ENCODE results near the gene FCHO1.

GRCh38 chr19:17752865-17753639 is 1.8 kb downstream of the FCHO1 start:
- TF ChIP-seq SUZ12 (IDR thresholded peaks at IDR 0.05) = no peak
- no peak for TF ChIP-seq ARNT (IDR thresholded peaks at IDR 0.05)
- no peak for TF ChIP-seq L3MBTL2 (conservative IDR thresholded peaks at IDR 0.05)
- no peak for TF ChIP-seq BHLHE40 (IDR thresholded peaks at IDR 0.05; ENCODE audit: borderline replicate concordance)
- no peak for TF ChIP-seq HDGF (IDR thresholded peaks at IDR 0.05; ENCODE audit: borderline replicate concordance)
- TF ChIP-seq CTBP1 (IDR thresholded peaks at IDR 0.05; ENCODE audit: borderline replicate concordance) = no peak
- TF ChIP-seq ELF4 (IDR thresholded peaks at IDR 0.05) = no peak
- TF ChIP-seq FOXM1 (IDR thresholded peaks at IDR 0.05; ENCODE audit: borderline replicate concordance) = no peak
- TF ChIP-seq SP1 (IDR thresholded peaks at IDR 0.05) = no peak
- no peak for TF ChIP-seq NFRKB (IDR thresholded peaks at IDR 0.05)
- no peak for TF ChIP-seq TARDBP (IDR thresholded peaks at IDR 0.05)
- TF ChIP-seq ZNF384 (IDR thresholded peaks at IDR 0.05) = no peak
- TF ChIP-seq LEF1 (IDR thresholded peaks at IDR 0.05; ENCODE audit: borderline replicate concordance) = no peak
- TF ChIP-seq, protein P1, sequence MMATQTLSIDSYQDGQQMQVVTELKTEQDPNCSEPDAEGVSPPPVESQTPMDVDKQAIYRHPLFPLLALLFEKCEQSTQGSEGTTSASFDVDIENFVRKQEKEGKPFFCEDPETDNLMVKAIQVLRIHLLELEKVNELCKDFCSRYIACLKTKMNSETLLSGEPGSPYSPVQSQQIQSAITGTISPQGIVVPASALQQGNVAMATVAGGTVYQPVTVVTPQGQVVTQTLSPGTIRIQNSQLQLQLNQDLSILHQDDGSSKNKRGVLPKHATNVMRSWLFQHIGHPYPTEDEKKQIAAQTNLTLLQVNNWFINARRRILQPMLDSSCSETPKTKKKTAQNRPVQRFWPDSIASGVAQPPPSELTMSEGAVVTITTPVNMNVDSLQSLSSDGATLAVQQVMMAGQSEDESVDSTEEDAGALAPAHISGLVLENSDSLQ (IDR thresholded peaks at IDR 0.05) = no peak

All from HEK293T (cell line).